Hematopoietic multipotent progenitor cell treated with erythropoietin and hydrocortisone succinate and interleukin-3 and kit ligand, for 17 days (in vitro differentiated cells): Measurements from ENCODE around the gene CIITA.

Source experiments
- DNase-seq: peaks from one replicate; pipeline ENCODE4 v3.0.0-alpha.2; 2015; ENCODE audit warnings: low spot score

Gene CIITA

GRCh38 chr16:10852286-10852685 is 24.7 kb upstream of the CIITA start:
- DNase-seq: no peak

- DNase-seq: no peak
Observed at GRCh38 chr16:10852948-10853347, 24.1 kb upstream of the CIITA start.

- no peak for DNase-seq
Observed at GRCh38 chr16:10856042-10856441, 21.0 kb upstream of the CIITA start.

GRCh38 chr16:10858203-10858602 is 18.8 kb upstream of the CIITA start:
- DNase-seq: no peak

GRCh38 chr16:10859020-10859419 is 18.0 kb upstream of the CIITA start:
- no peak for DNase-seq

GRCh38 chr16:10859658-10860057 is 17.3 kb upstream of the CIITA start:
- no peak for DNase-seq

GRCh38 chr16:10862438-10862837 is 14.6 kb upstream of the CIITA start:
- no peak for DNase-seq

- no peak for DNase-seq
Observed at GRCh38 chr16:10865991-10866966, 10.7 kb upstream of the CIITA start.

GRCh38 chr16:10867199-10867598 is 9.8 kb upstream of the CIITA start:
- no peak for DNase-seq

- DNase-seq: no peak
Observed at GRCh38 chr16:10868104-10868595, 8.9 kb upstream of the CIITA start.

- no peak for DNase-seq
Observed at GRCh38 chr16:10868596-10869469, 8.2 kb upstream of the CIITA start.

- no peak for DNase-seq
Observed at GRCh38 chr16:10870137-10870776, 6.7 kb upstream of the CIITA start.

GRCh38 chr16:10870808-10871156 is 6.2 kb upstream of the CIITA start:
- DNase-seq: no peak

- no peak for DNase-seq
Observed at GRCh38 chr16:10871157-10871991, 5.6 kb upstream of the CIITA start.

GRCh38 chr16:10876315-10876714 is 687 bp upstream of the CIITA start:
- DNase-seq: no peak

GRCh38 chr16:10877472-10877946 is 507 bp downstream of the CIITA start:
- DNase-seq: no peak

- DNase-seq: no peak
Observed at GRCh38 chr16:10878328-10878643, 1.3 kb downstream of the CIITA start.

GRCh38 chr16:10878644-10879501 is 1.9 kb downstream of the CIITA start:
- DNase-seq: no peak

GRCh38 chr16:10879681-10880589 is 2.9 kb downstream of the CIITA start:
- DNase-seq: no peak
